ENCODE data around the gene TENM4.

TENM4 gene

GRCh38 chr11:78711735-78712134, 729.1 kb downstream of the TENM4 start:
- no peak for DNase-seq

- DNase-seq = no peak
Observed at GRCh38 chr11:78710417-78710816, 730.4 kb downstream of the TENM4 start.

- no peak for DNase-seq
Observed at GRCh38 chr11:78708388-78708787, 732.4 kb downstream of the TENM4 start.

- no peak for DNase-seq
Observed at GRCh38 chr11:78706551-78706950, 734.3 kb downstream of the TENM4 start.

- DNase-seq = no peak
Observed at GRCh38 chr11:78704811-78705210, 736.0 kb downstream of the TENM4 start.

- DNase-seq = no peak
Observed at GRCh38 chr11:78699609-78700135, 741.2 kb downstream of the TENM4 start.

GRCh38 chr11:78698612-78699011, 742.2 kb downstream of the TENM4 start:
- no peak for DNase-seq

- DNase-seq = no peak
Observed at GRCh38 chr11:78696177-78696576, 744.7 kb downstream of the TENM4 start.

GRCh38 chr11:78694152-78694551, 746.7 kb downstream of the TENM4 start:
- no peak for DNase-seq

- DNase-seq = no peak
Observed at GRCh38 chr11:78691215-78691614, 749.6 kb downstream of the TENM4 start.

- DNase-seq = no peak
Observed at GRCh38 chr11:78690352-78690987, 750.4 kb downstream of the TENM4 start.

- DNase-seq = no peak
Observed at GRCh38 chr11:78689585-78690153, 751.2 kb downstream of the TENM4 start.

GRCh38 chr11:78689101-78689500, 751.7 kb downstream of the TENM4 start:
- no peak for DNase-seq

GRCh38 chr11:78688460-78688859, 752.4 kb downstream of the TENM4 start:
- no peak for DNase-seq

GRCh38 chr11:78685156-78685555, 755.7 kb downstream of the TENM4 start:
- DNase-seq = no peak

GRCh38 chr11:78684377-78684776, 756.5 kb downstream of the TENM4 start:
- DNase-seq = no peak

GRCh38 chr11:78683774-78684173, 757.1 kb downstream of the TENM4 start:
- DNase-seq = no peak

GRCh38 chr11:78676026-78676557, 764.7 kb downstream of the TENM4 start:
- DNase-seq = no peak

GRCh38 chr11:78672850-78673620, 767.8 kb downstream of the TENM4 start:
- no peak for DNase-seq

GRCh38 chr11:78669249-78669648, 771.6 kb downstream of the TENM4 start:
- DNase-seq = no peak

- no peak for DNase-seq
Observed at GRCh38 chr11:78667461-78667860, 773.4 kb downstream of the TENM4 start.

GRCh38 chr11:78666675-78667160, 774.1 kb downstream of the TENM4 start:
- DNase-seq = peak; percentile 93

GRCh38 chr11:78664636-78665035, 776.2 kb downstream of the TENM4 start:
- no peak for DNase-seq

GRCh38 chr11:78662811-78663210, 778.0 kb downstream of the TENM4 start:
- DNase-seq = no peak
